Measurements from ENCODE around the gene MRO. TPM values are rescaled to one million over a fixed set of nuclear protein-coding genes. Genes with fewer than 3 reads are reported as not detected.

MRO gene
- total and polyA plus RNA-seq, 2 of the 4 experiments (the other 2 are of a cell fraction), result not detected

GRCh38 chr18:50796495-50796894, 23.3 kb downstream of the MRO start:
- intact Hi-C loops (cut with micrococcal nuclease), result no loop called here
- no TSS peak for BruUV-seq (replicated peaks)

More at GRCh38 chr18:50796495-50796894, 23.3 kb downstream of the MRO start:
- no peak overlapping the region for H3K4ac ChIP-seq (ENCODE audit: low read depth, low read length)
- no peak overlapping the region for H2BK20ac ChIP-seq (ENCODE audit: low read depth, low read length)
- no peaks in the 10 kb centered on the region for H3K27me3 ChIP-seq (ENCODE audit: control insufficient read depth, insufficient read depth, low read length)
- in situ Hi-C loops (cut with MboI; ENCODE audit: low sequenced_read_pairs) (no loop called here), dilution Hi-C loops (cut with HindIII; ENCODE audit: low sequenced_read_pairs, unreplicated experiment) (no loop called here)
- DNase-seq, result no peak
- H3K4me3 ChIP-seq (ENCODE audit: insufficient read depth, low read depth, low read length), result no peak overlapping the region
- no peak overlapping the region for H3K4me2 ChIP-seq (ENCODE audit: low read depth, low read length)
- H2BK5ac ChIP-seq (ENCODE audit: low read depth, low read length, poor library complexity, severe bottlenecking), result no peak overlapping the region
- no peak overlapping the region for H4K91ac ChIP-seq (ENCODE audit: insufficient read depth, low read depth, low read length)
- H3K23ac ChIP-seq (ENCODE audit: low read depth, low read length), result no peak overlapping the region
- H2AK5ac ChIP-seq (ENCODE audit: low read depth, low read length), result no peak overlapping the region
- H3K56ac ChIP-seq (ENCODE audit: extremely low read depth, insufficient read depth, low read length), result no peak overlapping the region
- H2BK15ac ChIP-seq (ENCODE audit: low read depth, low read length), result no peak overlapping the region
- TF ChIP-seq BHLHE40 (IDR thresholded peaks at IDR 0.05; ENCODE audit: low read depth, low read length), result no peak
- TF ChIP-seq CHD1 (IDR thresholded peaks at IDR 0.05; ENCODE audit: low read depth, low read length), result no peak
- TF ChIP-seq USF2 (IDR thresholded peaks at IDR 0.05; ENCODE audit: low read depth, low read length), result no peak
- TF ChIP-seq RCOR1 (IDR thresholded peaks at IDR 0.05; ENCODE audit: insufficient replicate concordance, low read length), result no peak
- TF ChIP-seq RFX5 (IDR thresholded peaks at IDR 0.05; ENCODE audit: low read depth, low read length), result no peak
- TF ChIP-seq NFE2L2 (IDR thresholded peaks at IDR 0.05; ENCODE audit: low read depth, low read length), result no peak
- TF ChIP-seq, protein P1, sequence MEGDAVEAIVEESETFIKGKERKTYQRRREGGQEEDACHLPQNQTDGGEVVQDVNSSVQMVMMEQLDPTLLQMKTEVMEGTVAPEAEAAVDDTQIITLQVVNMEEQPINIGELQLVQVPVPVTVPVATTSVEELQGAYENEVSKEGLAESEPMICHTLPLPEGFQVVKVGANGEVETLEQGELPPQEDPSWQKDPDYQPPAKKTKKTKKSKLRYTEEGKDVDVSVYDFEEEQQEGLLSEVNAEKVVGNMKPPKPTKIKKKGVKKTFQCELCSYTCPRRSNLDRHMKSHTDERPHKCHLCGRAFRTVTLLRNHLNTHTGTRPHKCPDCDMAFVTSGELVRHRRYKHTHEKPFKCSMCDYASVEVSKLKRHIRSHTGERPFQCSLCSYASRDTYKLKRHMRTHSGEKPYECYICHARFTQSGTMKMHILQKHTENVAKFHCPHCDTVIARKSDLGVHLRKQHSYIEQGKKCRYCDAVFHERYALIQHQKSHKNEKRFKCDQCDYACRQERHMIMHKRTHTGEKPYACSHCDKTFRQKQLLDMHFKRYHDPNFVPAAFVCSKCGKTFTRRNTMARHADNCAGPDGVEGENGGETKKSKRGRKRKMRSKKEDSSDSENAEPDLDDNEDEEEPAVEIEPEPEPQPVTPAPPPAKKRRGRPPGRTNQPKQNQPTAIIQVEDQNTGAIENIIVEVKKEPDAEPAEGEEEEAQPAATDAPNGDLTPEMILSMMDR (conservative IDR thresholded peaks at IDR 0.05; ENCODE audit: low read depth, low read length), result no peak
- TF ChIP-seq SMC3 (IDR thresholded peaks at IDR 0.05; ENCODE audit: low read depth, low read length), result no peak
- TF ChIP-seq MXI1 (IDR thresholded peaks at IDR 0.05; ENCODE audit: borderline replicate concordance, low read depth, low read length), result no peak
- TF ChIP-seq RAD21 (IDR thresholded peaks at IDR 0.05; ENCODE audit: low read length), result no peak
- TF ChIP-seq, protein P2, sequence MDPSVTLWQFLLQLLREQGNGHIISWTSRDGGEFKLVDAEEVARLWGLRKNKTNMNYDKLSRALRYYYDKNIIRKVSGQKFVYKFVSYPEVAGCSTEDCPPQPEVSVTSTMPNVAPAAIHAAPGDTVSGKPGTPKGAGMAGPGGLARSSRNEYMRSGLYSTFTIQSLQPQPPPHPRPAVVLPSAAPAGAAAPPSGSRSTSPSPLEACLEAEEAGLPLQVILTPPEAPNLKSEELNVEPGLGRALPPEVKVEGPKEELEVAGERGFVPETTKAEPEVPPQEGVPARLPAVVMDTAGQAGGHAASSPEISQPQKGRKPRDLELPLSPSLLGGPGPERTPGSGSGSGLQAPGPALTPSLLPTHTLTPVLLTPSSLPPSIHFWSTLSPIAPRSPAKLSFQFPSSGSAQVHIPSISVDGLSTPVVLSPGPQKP (IDR thresholded peaks at IDR 0.05; ENCODE audit: borderline replicate concordance, low read depth, low read length), result no peak
- TF ChIP-seq FOS (IDR thresholded peaks at IDR 0.05; ENCODE audit: low read depth, low read length), result no peak
- TF ChIP-seq MAZ (IDR thresholded peaks at IDR 0.05; ENCODE audit: borderline replicate concordance, low read depth, low read length), result no peak
- no peak for TF ChIP-seq CEBPB (IDR thresholded peaks at IDR 0.05; ENCODE audit: low read depth, low read length)
- no peak for TF ChIP-seq POLR2A (IDR thresholded peaks at IDR 0.05; ENCODE audit: low read depth, low read length)
- TF ChIP-seq MAFK (IDR thresholded peaks at IDR 0.05; ENCODE audit: low read depth, low read length), result no peak
- no peak overlapping the region for H2BK120ac ChIP-seq (ENCODE audit: low read depth, low read length)
- H4K8ac ChIP-seq (ENCODE audit: low read depth in 2 of 2, low read length in 2 of 2), result no peak overlapping the region
- H3K9ac ChIP-seq (ENCODE audit: low read depth, low read length), result no peak overlapping the region
- no peak overlapping the region for H3K18ac ChIP-seq (ENCODE audit: low read depth, low read length)
- H2AK9ac ChIP-seq (replicated peaks; ENCODE audit: low read depth, low read length, poor library complexity), result no peak overlapping the region
- H3K79me1 ChIP-seq (ENCODE audit: low read depth in 1 of 2, low read length in 2 of 2), result no peaks in the 10 kb centered on the region
- ChIA-PET POLR2A (ENCODE audit: unreplicated experiment) (no interaction called here), CTCF (no interaction called here)
- ATAC-seq (ENCODE audit: low read depth), result no peak
- H3K4me1 ChIP-seq (ENCODE audit: control insufficient read depth, insufficient read depth, low read length), result no peaks in the 10 kb centered on the region
- no peak overlapping the region for H3K14ac ChIP-seq (replicated peaks; ENCODE audit: low read depth, low read length)
- no peak overlapping the region for H3K27ac ChIP-seq (ENCODE audit: insufficient read depth, low read length)
- no peaks in the 10 kb centered on the region for H3K36me3 ChIP-seq (ENCODE audit: control insufficient read depth, insufficient read depth, low read length)
- no peaks in the 10 kb centered on the region for H3K9me3 ChIP-seq (ENCODE audit: control insufficient read depth, insufficient read depth, low read length)
- H3K9me1 ChIP-seq (ENCODE audit: insufficient read depth, low read length), result no peaks in the 10 kb centered on the region
- H2AFZ ChIP-seq (replicated peaks; ENCODE audit: low read length, poor library complexity), result no peak overlapping the region
- no peaks in the 10 kb centered on the region for H4K20me1 ChIP-seq (ENCODE audit: insufficient read depth, low read length)
- WGBS, 2 experiments (ENCODE audit: extremely low coverage in 2 of 2, insufficient read length in 1 of 2), result 50% methylated on average over 1 of the region's 2 CpGs; no CpG with 5 or more reads in 1 of the 2 experiments
- H4K5ac ChIP-seq (ENCODE audit: low read depth, low read length), result no peak overlapping the region
